Activated naive CD8-positive, alpha-beta T cell treated with anti-CD3 and anti-CD28 coated beads, Interleukin-2, amount 50 U/mL, for 16 hours (primary cell): Measurements from ENCODE around the gene IDH3A.
A peak's percentile ranks its signal among the peaks of the same experiment; 100 is the strongest.

Source experiments
- DNase-seq: peaks from one replicate; pipeline ENCODE4 v3.0.0-alpha.2; 2020; ENCODE audit warnings: low read depth, low spot score

IDH3A gene

GRCh38 chr15:78149068-78149804 is at the start of gene IDH3A:
TSS of gene IDH3A (plus strand) at chr15:78149362. CDS start at chr15:78149404, 42 bp downstream.
- peak; percentile 100 for DNase-seq

- DNase-seq, result no peak
Observed at GRCh38 chr15:78100886-78101285, 48.3 kb upstream of the IDH3A start.

- DNase-seq, result no peak
Observed at GRCh38 chr15:78101423-78102105, 47.6 kb upstream of the IDH3A start.

- DNase-seq, result no peak
Observed at GRCh38 chr15:78102211-78102610, 47.0 kb upstream of the IDH3A start.

GRCh38 chr15:78102741-78103140 is 46.4 kb upstream of the IDH3A start:
- no peak for DNase-seq

- DNase-seq, result peak; percentile 16
Observed at GRCh38 chr15:78103406-78104118, 45.6 kb upstream of the IDH3A start.

GRCh38 chr15:78104119-78104479 is 45.1 kb upstream of the IDH3A start:
- no peak for DNase-seq

- DNase-seq, result no peak
Observed at GRCh38 chr15:78104566-78105475, 44.3 kb upstream of the IDH3A start.

- no peak for DNase-seq
Observed at GRCh38 chr15:78105476-78106241, 43.5 kb upstream of the IDH3A start.

GRCh38 chr15:78107471-78107870 is 41.7 kb upstream of the IDH3A start:
- no peak for DNase-seq

- peak; percentile 70 for DNase-seq
Observed at GRCh38 chr15:78108300-78109084, 40.7 kb upstream of the IDH3A start.

GRCh38 chr15:78109156-78109555 is 40.0 kb upstream of the IDH3A start:
- DNase-seq, result no peak

- DNase-seq, result no peak
Observed at GRCh38 chr15:78110096-78110495, 39.1 kb upstream of the IDH3A start.

GRCh38 chr15:78110916-78111475 is 38.2 kb upstream of the IDH3A start:
- no peak for DNase-seq

- no peak for DNase-seq
Observed at GRCh38 chr15:78111788-78112187, 37.4 kb upstream of the IDH3A start.

GRCh38 chr15:78112551-78112950 is 36.6 kb upstream of the IDH3A start:
- no peak for DNase-seq

- no peak for DNase-seq
Observed at GRCh38 chr15:78120523-78120922, 28.6 kb upstream of the IDH3A start.

GRCh38 chr15:78125267-78125666 is 23.9 kb upstream of the IDH3A start:
- DNase-seq, result no peak

GRCh38 chr15:78127882-78128281 is 21.3 kb upstream of the IDH3A start:
- DNase-seq, result no peak
